GM19468 (cell line): ENCODE measurements around the gene POLR2E.

Experiments
- ATAC-seq: cut with Tn5 transposase; IDR thresholded peaks from one replicate; pipeline ENCODE4 v1.9.1; 2021; ENCODE audit warnings: mild to moderate bottlenecking, moderate library complexity, moderate number of reproducible peaks; ENCODE audit not compliant: unreplicated experiment; ENCODE audit errors: extremely low read depth

POLR2E gene

GRCh38 chr19:1054102-1055027, 40.8 kb downstream of the POLR2E start:
- ATAC-seq: no peak

GRCh38 chr19:1053176-1054101, 41.7 kb downstream of the POLR2E start:
- ATAC-seq: no peak

- ATAC-seq: no peak
These were observed 42.7 kb downstream of the POLR2E start for GRCh38 chr19:1052349-1052975.

GRCh38 chr19:1051791-1052190, 43.4 kb downstream of the POLR2E start:
- ATAC-seq: no peak

GRCh38 chr19:1050989-1051788, 44.0 kb downstream of the POLR2E start:
- ATAC-seq: no peak

- ATAC-seq: no peak
These were observed 45.4 kb downstream of the POLR2E start for GRCh38 chr19:1049800-1050199.

GRCh38 chr19:1049106-1049505, 46.1 kb downstream of the POLR2E start:
- no peak for ATAC-seq

- no peak for ATAC-seq
These were observed 47.5 kb downstream of the POLR2E start for GRCh38 chr19:1047696-1048147.

- ATAC-seq: no peak
These were observed 48.1 kb downstream of the POLR2E start for GRCh38 chr19:1046836-1047695.

GRCh38 chr19:1046117-1046626, 49.0 kb downstream of the POLR2E start:
- ATAC-seq: no peak

GRCh38 chr19:1045247-1045603, 50.0 kb downstream of the POLR2E start:
- ATAC-seq: no peak

- no peak for ATAC-seq
These were observed 52.3 kb downstream of the POLR2E start for GRCh38 chr19:1042689-1043511.

GRCh38 chr19:1041835-1042685, 53.1 kb downstream of the POLR2E start:
- ATAC-seq: no peak

- no peak for ATAC-seq
These were observed 53.8 kb downstream of the POLR2E start for GRCh38 chr19:1041272-1041834.

GRCh38 chr19:1040476-1041271, 54.5 kb downstream of the POLR2E start:
- ATAC-seq: no peak
